ENCODE results near the gene PHF21B.
"Not testable (repeated sequence)": the region's sequence is repeated elsewhere in the genome, so short reads cannot be mapped to it uniquely, and the experiment has no call there.

PHF21B gene

DNA sequence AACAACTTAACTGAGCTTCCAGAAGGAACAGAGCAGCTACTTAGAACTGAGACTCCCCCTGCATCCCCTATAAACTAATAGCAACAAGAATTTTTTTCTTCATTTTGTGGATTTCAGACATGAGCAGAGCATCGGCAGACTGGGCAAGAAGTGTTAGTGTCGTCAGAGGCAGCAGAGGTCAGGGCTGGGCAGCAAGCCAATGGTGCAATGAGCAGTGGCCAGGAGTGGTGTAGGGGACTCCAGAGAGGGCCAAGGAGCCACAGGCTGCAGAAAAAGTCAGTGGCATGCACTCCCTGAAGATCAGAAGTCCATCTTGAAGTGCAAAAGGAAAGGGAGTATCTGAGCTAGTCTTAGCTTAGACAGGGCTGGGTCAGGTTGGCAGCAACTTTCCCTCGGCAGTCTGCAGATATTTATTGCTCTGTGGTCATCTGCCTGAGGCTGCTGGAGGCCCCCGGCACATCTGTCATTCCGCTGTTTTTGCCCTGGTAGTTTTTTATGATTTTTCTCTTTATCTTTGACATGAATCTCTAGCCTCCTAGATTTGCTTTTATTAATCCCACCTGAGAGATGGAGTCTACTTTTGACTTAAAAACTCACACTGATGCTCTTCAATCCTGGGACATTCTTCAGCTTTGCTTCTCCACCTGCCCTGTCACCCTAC, 105.2 kb downstream of the PHF21B start:
- not testable (repeated sequence) for H3K4me3 ChIP-seq (ENCODE audit: low read depth, low read length); H3K4me1 ChIP-seq (ENCODE audit: control insufficient read depth, insufficient read depth, low read length); H3K27me3 ChIP-seq (ENCODE audit: control insufficient read depth, insufficient read depth, low read length); H3K9ac ChIP-seq (ENCODE audit: low read depth, low read length); H3K27ac ChIP-seq (ENCODE audit: low read depth, low read length)
- peaks cover 27% of the 10 kb centered on the region for H3K36me3 ChIP-seq (ENCODE audit: control insufficient read depth, insufficient read depth, low read length)
- H3K9me3 ChIP-seq (ENCODE audit: control insufficient read depth, insufficient read depth, low read length) = peaks cover 14% of the 10 kb centered on the region

DNA sequence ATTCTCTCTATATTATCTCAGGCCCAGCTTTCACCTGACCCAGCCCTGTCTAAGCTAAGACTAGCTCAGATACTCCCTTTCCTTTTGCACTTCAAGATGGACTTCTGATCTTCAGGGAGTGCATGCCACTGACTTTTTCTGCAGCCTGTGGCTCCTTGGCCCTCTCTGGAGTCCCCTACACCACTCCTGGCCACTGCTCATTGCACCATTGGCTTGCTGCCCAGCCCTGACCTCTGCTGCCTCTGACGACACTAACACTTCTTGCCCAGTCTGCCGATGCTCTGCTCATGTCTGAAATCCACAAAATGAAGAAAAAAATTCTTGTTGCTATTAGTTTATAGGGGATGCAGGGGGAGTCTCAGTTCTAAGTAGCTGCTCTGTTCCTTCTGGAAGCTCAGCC, 106.6 kb downstream of the PHF21B start:
- H3K27me3 ChIP-seq (ENCODE audit: control insufficient read depth, insufficient read depth, low read length); H3K27ac ChIP-seq (ENCODE audit: low read depth, low read length): not testable (repeated sequence)

DNA sequence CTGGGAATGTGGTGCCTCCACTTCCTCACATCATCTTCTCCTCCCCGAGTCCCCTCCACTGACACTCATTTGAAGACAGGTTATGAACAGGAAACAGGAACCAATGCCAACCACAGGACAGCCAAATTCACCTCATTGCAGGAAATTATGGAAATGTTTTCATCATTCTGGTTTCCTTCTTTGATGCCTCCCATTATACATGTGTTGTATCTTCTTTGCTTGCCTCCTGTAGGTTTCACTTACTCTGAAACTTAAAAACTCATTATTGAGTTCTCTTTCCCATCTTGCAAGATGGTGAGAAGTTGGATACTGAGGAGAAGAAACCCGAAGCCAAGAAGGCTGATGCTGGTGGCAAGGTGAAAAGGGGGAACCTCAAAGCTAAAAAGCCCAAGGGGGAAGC, 108.5 kb downstream of the PHF21B start:
- peaks cover 14% of the 10 kb centered on the region for H3K9me3 ChIP-seq (ENCODE audit: control insufficient read depth, insufficient read depth, low read length)
- no peak overlapping the region for H3K27ac ChIP-seq (ENCODE audit: low read depth, low read length)
- H3K4me1 ChIP-seq (ENCODE audit: control insufficient read depth, insufficient read depth, low read length) = no peaks in the 10 kb centered on the region
- H3K9ac ChIP-seq (ENCODE audit: low read depth, low read length) = no peak overlapping the region
- peaks cover 9% of the 10 kb centered on the region; the same call in 1 of the 2 replicates for H3K36me3 ChIP-seq (ENCODE audit: control insufficient read depth, insufficient read depth, low read length)
- no peaks in the 10 kb centered on the region for H3K27me3 ChIP-seq (ENCODE audit: control insufficient read depth, insufficient read depth, low read length)
- no peak overlapping the region for H3K4me3 ChIP-seq (ENCODE audit: low read depth, low read length)

More for the DNA sequence above, 106.6 kb downstream of the PHF21B start:
- H3K9ac ChIP-seq (ENCODE audit: low read depth, low read length); H3K4me1 ChIP-seq (ENCODE audit: control insufficient read depth, insufficient read depth, low read length); H3K4me3 ChIP-seq (ENCODE audit: low read depth, low read length): not testable (repeated sequence)
- Histone ChIP-seq H3K9me3 (ENCODE audit: control insufficient read depth, insufficient read depth, low read length) (peaks cover 14% of the 10 kb centered on the region), H3K36me3 (ENCODE audit: control insufficient read depth, insufficient read depth, low read length) (peaks cover 17% of the 10 kb centered on the region)

GRCh38 chr22:44898236-44898635, 111.6 kb downstream of the PHF21B start:
- Histone ChIP-seq H3K4me3 (ENCODE audit: low read depth, low read length) (no peak overlapping the region), H3K4me1 (ENCODE audit: control insufficient read depth, insufficient read depth, low read length) (peaks cover 7% of the 10 kb centered on the region), H3K36me3 (ENCODE audit: control insufficient read depth, insufficient read depth, low read length) (peaks cover 10% of the 10 kb centered on the region; the same call in 1 of the 2 replicates), H3K9me3 (ENCODE audit: control insufficient read depth, insufficient read depth, low read length) (peaks cover 14% of the 10 kb centered on the region), H3K27ac (ENCODE audit: low read depth, low read length) (no peak overlapping the region), H3K27me3 (ENCODE audit: control insufficient read depth, insufficient read depth, low read length) (no peaks in the 10 kb centered on the region), H3K9ac (ENCODE audit: low read depth, low read length) (no peak overlapping the region)

DNA sequence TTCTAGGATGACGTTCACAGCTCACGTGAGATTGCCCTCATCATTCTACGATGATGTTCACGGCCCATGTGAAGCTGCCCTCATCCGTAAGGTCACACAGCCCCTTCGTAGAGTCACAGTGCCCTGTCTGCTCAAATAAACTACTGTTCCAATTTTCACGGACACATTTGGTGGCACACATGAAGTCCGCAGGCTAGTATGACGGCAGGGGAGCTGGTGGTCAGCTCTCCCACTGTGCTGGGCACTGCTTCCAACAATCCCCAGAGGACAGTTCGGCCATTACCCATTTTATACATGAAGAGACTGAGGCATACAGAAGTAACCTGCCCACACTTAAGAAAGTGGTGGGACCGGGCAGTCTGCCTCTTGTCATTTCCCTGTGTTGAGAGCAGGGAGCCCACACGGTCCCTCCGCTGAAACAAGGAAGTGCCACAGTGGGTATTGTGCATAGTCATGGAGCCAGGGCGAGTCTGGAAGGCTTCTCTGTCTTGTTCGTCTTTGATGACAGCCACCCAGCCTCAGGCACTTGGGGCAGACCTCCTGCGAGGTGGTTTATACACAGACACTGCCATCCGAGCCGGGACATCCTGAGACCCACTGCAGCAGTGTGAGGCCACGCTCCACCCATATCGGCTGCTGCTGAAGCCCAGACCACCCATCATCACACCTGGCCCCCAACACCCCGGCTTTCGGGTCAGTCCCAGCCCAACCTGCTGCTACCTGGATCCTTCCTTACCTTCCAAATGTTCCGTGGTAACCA, 114.3 kb downstream of the PHF21B start:
- H3K4me1 ChIP-seq (ENCODE audit: control insufficient read depth, insufficient read depth, low read length) = peaks cover 7% of the 10 kb centered on the region

GRCh38 chr22:44894782-44895181, 115.0 kb downstream of the PHF21B start:
- Histone ChIP-seq H3K27me3 (ENCODE audit: control insufficient read depth, insufficient read depth, low read length) (no peaks in the 10 kb centered on the region), H3K9me3 (ENCODE audit: control insufficient read depth, insufficient read depth, low read length) (no peaks in the 10 kb centered on the region), H3K4me3 (ENCODE audit: low read depth, low read length) (no peak overlapping the region), H3K9ac (ENCODE audit: low read depth, low read length) (no peak overlapping the region), H3K4me1 (ENCODE audit: control insufficient read depth, insufficient read depth, low read length) (peaks cover 7% of the 10 kb centered on the region), H3K36me3 (ENCODE audit: control insufficient read depth, insufficient read depth, low read length) (peaks cover 16% of the 10 kb centered on the region), H3K27ac (ENCODE audit: low read depth, low read length) (no peak overlapping the region)

More for the DNA sequence above, 114.3 kb downstream of the PHF21B start:
- no peak overlapping the region for H3K4me3 ChIP-seq (ENCODE audit: low read depth, low read length)
- H3K9ac ChIP-seq (ENCODE audit: low read depth, low read length) = no peak overlapping the region
- peaks cover 11% of the 10 kb centered on the region; the same call in 1 of the 2 replicates for H3K36me3 ChIP-seq (ENCODE audit: control insufficient read depth, insufficient read depth, low read length)
- no peak overlapping the region for H3K27ac ChIP-seq (ENCODE audit: low read depth, low read length)
- H3K9me3 ChIP-seq (ENCODE audit: control insufficient read depth, insufficient read depth, low read length) = no peaks in the 10 kb centered on the region
- H3K27me3 ChIP-seq (ENCODE audit: control insufficient read depth, insufficient read depth, low read length) = no peaks in the 10 kb centered on the region

- Histone ChIP-seq H3K9me3 (ENCODE audit: control insufficient read depth, insufficient read depth, low read length) (no peaks in the 10 kb centered on the region), H3K9ac (ENCODE audit: low read depth, low read length) (no peak overlapping the region), H3K4me1 (ENCODE audit: control insufficient read depth, insufficient read depth, low read length) (peaks cover 7% of the 10 kb centered on the region), H3K4me3 (ENCODE audit: low read depth, low read length) (no peak overlapping the region), H3K27me3 (ENCODE audit: control insufficient read depth, insufficient read depth, low read length) (no peaks in the 10 kb centered on the region), H3K36me3 (ENCODE audit: control insufficient read depth, insufficient read depth, low read length) (peaks cover 16% of the 10 kb centered on the region), H3K27ac (ENCODE audit: low read depth, low read length) (no peak overlapping the region)
These were observed 115.5 kb downstream of the PHF21B start for GRCh38 chr22:44894321-44894720.

- Histone ChIP-seq H3K4me3 (ENCODE audit: low read depth, low read length) (no peak overlapping the region), H3K27ac (ENCODE audit: low read depth, low read length) (no peak overlapping the region), H3K36me3 (ENCODE audit: control insufficient read depth, insufficient read depth, low read length) (peaks cover 16% of the 10 kb centered on the region), H3K4me1 (ENCODE audit: control insufficient read depth, insufficient read depth, low read length) (peaks cover 10% of the 10 kb centered on the region), H3K9me3 (ENCODE audit: control insufficient read depth, insufficient read depth, low read length) (no peaks in the 10 kb centered on the region), H3K9ac (ENCODE audit: low read depth, low read length) (no peak overlapping the region), H3K27me3 (ENCODE audit: control insufficient read depth, insufficient read depth, low read length) (no peaks in the 10 kb centered on the region)
These were observed 116.1 kb downstream of the PHF21B start for GRCh38 chr22:44893731-44894080.

- Histone ChIP-seq H3K4me3 (ENCODE audit: low read depth, low read length) (no peak overlapping the region), H3K4me1 (ENCODE audit: control insufficient read depth, insufficient read depth, low read length) (peaks cover 14% of the 10 kb centered on the region), H3K27me3 (ENCODE audit: control insufficient read depth, insufficient read depth, low read length) (no peaks in the 10 kb centered on the region), H3K27ac (ENCODE audit: low read depth, low read length) (no peak overlapping the region), H3K9ac (ENCODE audit: low read depth, low read length) (no peak overlapping the region), H3K36me3 (ENCODE audit: control insufficient read depth, insufficient read depth, low read length) (peaks cover 16% of the 10 kb centered on the region), H3K9me3 (ENCODE audit: control insufficient read depth, insufficient read depth, low read length) (no peaks in the 10 kb centered on the region)
These were observed 116.7 kb downstream of the PHF21B start for GRCh38 chr22:44892803-44893730.

DNA sequence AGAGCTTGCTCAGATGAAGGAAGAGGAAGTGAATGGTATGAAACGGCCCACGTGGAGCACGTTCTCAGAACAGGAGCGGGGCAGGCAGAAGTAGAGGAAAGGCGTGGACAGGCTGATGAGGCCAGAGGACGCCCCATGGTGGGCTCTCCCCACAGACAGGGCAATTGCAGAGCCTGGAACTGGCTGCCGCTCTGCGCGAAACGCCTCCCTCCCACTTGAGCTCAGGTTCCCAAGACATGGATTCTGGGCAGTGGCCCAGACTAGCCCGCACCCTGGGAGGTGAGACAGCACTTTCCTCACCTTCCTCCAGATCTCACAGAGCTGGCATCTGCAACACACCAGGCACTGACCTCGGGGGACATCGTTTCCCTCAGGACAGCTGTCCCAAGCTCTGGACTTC, 117.6 kb downstream of the PHF21B start:
- Histone ChIP-seq H3K36me3 (ENCODE audit: control insufficient read depth, insufficient read depth, low read length) (peaks cover 16% of the 10 kb centered on the region), H3K27me3 (ENCODE audit: control insufficient read depth, insufficient read depth, low read length) (no peaks in the 10 kb centered on the region)

More for the DNA sequence above, 117.6 kb downstream of the PHF21B start:
- Histone ChIP-seq H3K4me1 (ENCODE audit: control insufficient read depth, insufficient read depth, low read length) (peaks cover 14% of the 10 kb centered on the region), H3K27ac (ENCODE audit: low read depth, low read length) (no peak overlapping the region), H3K9me3 (ENCODE audit: control insufficient read depth, insufficient read depth, low read length) (no peaks in the 10 kb centered on the region), H3K9ac (ENCODE audit: low read depth, low read length) (no peak overlapping the region), H3K4me3 (ENCODE audit: low read depth, low read length) (no peak overlapping the region)
